GM21737 (cell line): Measurements from ENCODE around the gene AGRP.

ENCODE experiments used
- ATAC-seq: cut with Tn5 transposase; IDR thresholded peaks from one replicate; pipeline ENCODE4 v1.9.1; 2021; ENCODE audit warnings: mild to moderate bottlenecking, moderate library complexity; ENCODE audit not compliant: unreplicated experiment

The AGRP gene

GRCh38 chr16:67445913-67446907 is 37.1 kb downstream of the AGRP start:
- no peak for ATAC-seq

- ATAC-seq: no peak
Observed at GRCh38 chr16:67445441-67445912, 37.9 kb downstream of the AGRP start.

DNA sequence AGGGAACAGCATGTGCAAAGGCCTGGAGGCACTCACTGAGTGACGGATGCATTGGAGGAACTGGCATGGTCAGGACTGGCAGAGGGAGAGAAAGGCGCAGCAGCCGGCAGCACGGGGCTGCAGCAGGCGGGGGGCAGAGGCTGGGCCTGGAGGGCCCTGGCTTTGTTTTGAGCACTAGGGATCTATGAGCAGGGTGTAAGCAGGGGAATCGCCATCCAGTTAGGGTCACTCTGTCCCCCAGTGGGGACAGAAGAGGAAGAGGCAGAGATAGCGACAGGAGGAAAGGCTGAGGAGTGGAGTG is 38.3 kb downstream of the AGRP start:
- ATAC-seq: no peak

GRCh38 chr16:67444259-67445125 is 38.9 kb downstream of the AGRP start:
- ATAC-seq: no peak

DNA sequence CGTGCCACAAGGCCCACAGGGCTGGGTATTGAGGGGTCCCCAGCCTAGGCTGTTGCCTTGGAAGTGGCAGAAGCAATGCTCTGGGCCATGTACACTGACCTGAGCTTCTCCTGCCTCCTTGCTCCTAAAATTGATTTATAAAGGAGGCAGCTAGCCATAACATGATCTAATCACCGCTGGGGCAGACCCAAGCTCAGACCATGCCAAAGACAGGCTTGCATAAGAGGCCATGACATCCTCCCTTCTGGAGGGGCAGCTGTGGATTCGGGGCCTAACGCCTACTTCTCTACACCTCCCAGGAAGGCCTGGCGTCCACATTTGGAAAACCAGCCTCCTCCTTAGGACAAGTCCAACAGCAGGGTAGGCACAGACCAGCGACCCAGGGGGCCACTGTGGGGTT is 40.1 kb downstream of the AGRP start:
- no peak for ATAC-seq

- no peak for ATAC-seq
Observed at GRCh38 chr16:67442581-67443255, 40.6 kb downstream of the AGRP start.

- no peak for ATAC-seq
Observed at GRCh38 chr16:67441907-67442306, 41.4 kb downstream of the AGRP start.

- ATAC-seq: no peak
Observed at GRCh38 chr16:67441271-67441753, 42.0 kb downstream of the AGRP start.

DNA sequence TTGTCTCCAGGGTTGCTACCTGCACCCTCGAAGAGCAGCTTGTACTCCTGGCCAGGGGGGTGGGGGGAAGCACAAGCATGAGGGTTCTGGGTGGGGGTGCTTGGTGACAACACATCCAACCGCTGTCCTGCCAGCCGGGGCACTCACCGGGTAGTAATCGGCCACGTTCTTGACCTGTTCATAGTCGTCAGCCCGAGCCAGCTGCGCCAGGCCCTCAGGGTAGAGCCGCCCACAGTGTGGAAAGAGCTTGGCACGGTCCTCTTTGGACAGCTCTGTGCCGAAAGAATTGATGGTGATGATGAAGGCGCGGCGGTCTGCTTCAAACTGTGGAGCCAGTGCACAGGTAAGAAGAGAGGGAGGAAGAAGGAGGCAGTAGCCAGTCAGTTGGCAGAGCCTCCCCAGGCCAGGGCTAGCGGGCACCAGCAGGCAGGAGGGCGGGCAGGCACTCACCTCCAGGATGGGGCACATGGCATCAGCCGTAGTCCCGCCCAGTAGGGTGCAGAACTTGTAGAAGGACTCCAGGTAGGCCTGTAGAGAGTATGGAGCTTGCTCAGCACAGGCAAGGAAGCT is 44.4 kb downstream of the AGRP start:
- ATAC-seq: no peak

DNA sequence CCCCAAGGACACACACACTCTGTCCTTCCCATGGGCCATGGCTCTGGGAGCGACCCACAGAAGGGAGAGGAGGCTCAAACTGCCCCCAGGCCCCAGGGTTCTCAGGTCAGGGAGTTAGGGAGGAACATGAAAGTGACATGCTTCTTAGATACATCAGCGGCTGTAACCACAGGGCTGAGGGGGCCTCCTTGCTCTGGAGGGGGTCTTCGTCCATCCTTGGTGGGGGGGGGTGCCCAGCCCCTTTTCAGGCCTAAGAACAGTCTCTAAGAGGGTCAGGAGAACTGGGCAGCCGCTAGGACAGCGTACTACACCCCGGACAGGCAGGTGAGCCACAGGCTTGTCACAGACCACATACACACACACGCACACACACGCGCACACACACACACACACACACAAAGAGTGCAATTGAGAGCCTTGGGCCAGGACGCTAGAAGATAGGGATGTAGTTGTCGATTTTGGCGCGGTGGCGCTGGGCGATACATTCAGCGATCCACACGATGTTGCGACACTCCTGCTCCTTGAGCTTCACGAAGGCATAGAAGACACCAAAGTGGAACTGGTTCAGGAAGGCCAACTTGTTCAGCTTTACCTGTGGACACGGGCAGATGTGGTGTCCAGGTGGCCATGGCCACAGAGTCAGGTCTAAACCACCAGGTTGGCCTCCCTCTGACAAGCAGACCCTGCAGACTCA is 45.1 kb downstream of the AGRP start:
- ATAC-seq: no peak

DNA sequence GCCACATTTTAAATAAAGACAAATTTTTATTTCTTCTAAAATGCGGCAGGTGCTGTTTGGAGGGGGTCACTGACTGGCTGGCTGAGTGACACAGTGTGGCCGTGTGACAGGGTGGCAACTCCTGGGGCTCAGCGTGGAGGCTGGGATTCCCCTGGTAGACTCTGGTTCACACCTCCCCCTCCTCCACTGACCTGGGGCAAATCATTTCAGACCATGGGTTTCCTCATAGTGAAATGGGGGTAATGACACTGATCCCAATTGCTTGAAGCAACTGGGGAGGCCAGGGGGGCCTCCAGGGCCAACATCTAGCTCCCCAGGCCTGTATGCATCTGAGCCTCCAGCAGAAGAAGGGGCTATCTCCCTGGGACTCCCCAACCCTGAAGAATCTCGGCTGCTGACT is 45.8 kb downstream of the AGRP start:
- ATAC-seq: no peak

DNA sequence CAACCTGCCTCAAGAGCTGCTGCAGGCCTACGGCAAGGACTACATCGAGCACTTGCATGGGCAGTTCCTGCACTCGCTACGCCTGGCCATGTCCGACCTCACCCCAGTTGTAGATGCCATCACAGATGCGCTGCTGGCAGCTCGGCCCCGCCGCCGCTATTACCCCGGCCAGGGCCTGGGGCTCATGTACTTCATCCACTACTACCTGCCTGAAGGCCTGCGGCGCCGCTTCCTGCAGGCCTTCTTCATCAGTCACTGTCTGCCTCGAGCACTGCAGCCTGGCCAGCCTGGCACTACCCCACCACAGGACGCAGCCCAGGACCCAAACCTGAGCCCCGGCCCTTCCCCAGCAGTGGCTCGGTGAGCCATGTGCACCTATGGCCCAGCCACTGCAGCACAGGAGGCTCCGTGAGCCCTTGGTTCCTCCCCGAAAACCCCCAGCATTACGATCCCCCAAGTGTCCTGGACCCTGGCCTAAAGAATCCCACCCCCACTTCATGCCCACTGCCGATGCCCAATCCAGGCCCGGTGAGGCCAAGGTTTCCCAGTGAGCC is 46.6 kb downstream of the AGRP start:
- ATAC-seq: no peak

- ATAC-seq: no peak
Observed at GRCh38 chr16:67435758-67436164, 47.6 kb downstream of the AGRP start.

- ATAC-seq: no peak
Observed at GRCh38 chr16:67433131-67433719, 50.1 kb downstream of the AGRP start.
